Ovary (tissue), 7 donors: ENCODE data around the gene LASP1NB.
"Not testable (repeated sequence)": the region's sequence is repeated elsewhere in the genome, so short reads cannot be mapped to it uniquely, and the experiment has no call there.

Experiments used
- DNase-seq, 5 donors: peaks; one replicate each; pipeline ENCODE4 v3.0.0-alpha.2; 2019 to 2020
- H3K27ac ChIP-seq, 2 donors: fragments of 200-600 bp; one replicate each; pipeline versions ENCODE4 v1.5.1 to v1.8.0; 2019 to 2022
- H3K27me3 ChIP-seq: fragments of 200-600 bp; one replicate; pipeline ENCODE4 v1.8.0; 2022
- H3K36me3 ChIP-seq: fragments of 200-600 bp; sonication (generic); one replicate; pipeline ENCODE4 v1.5.1; 2019
- H3K4me1 ChIP-seq: one replicate; pipeline ENCODE4 v1.8.1; 2013; ENCODE audit warnings: mild to moderate bottlenecking, moderate library complexity; ENCODE audit not compliant: insufficient read depth
- H3K4me3 ChIP-seq: fragments of 200-600 bp; sonication (generic); one replicate; pipeline ENCODE4 v1.5.1; 2017
- H3K9me3 ChIP-seq, 2 donors: fragments of 200-600 bp in 1 of 2; sonication (generic) in 1 of 2; one replicate each; pipeline versions ENCODE4 v1.5.1 to v1.8.1; 2013 to 2019; ENCODE audit warnings: mild to moderate bottlenecking in 1 of 2, moderate library complexity in 1 of 2
- CTCF ChIP-seq, 3 donors: fragments of 450-650 bp in 2 of 3; fragments of 200-600 bp in 1 of 3; IDR thresholded peaks; one replicate each; pipeline versions ENCODE4 v1.5.1 to v1.8.0; 2016 to 2022; ENCODE audit warnings: antibody characterized with exemption in 3 of 3, mild to moderate bottlenecking in 1 of 3
- EP300 ChIP-seq: sonication (generic); formaldehyde crosslinking; IDR thresholded peaks from one replicate; pipeline ENCODE4 v1.6.1; 2017; ENCODE audit warnings: antibody characterized with exemption
- POLR2A ChIP-seq: fragments of 450-650 bp; IDR thresholded peaks from one replicate; pipeline ENCODE4 v1.6.1; 2017; ENCODE audit warnings: antibody characterized with exemption, mild to moderate bottlenecking, moderate library complexity
- WGBS, 3 donors: extraction: QIAGEN DNeasy Blood & Tissue Kit in 1 of 3; methylation state at CpG; one replicate each; pipeline versions ENCODE4 v1.1.5 to v1.1.7; 2013 to 2017; 5-methylcytosine and 5-hydroxymethylcytosine counted together
- intact Hi-C, 4 donors: fragments of 100-400 bp; cut with DNase I; formaldehyde crosslinking; loops; one replicate each; pipeline versions ENCODE4 v1.11.0 to v1.15.1; 2022 to 2023
- donor health status: DM: no; HTN: no; CAD: no; lungs with moderate emphysema.
- donor health status: DM: no; HTN: no; CAD: no.
- donor health status: Bipolar disorder and iron deficiency.
- donor health status: DM: no; HTN: no; CAD: no.
- donor health status: DM: yes; HTN: yes; CAD: no.

Gene LASP1NB

GRCh38 chr17:38947189-38947588 lies 21.8 kb downstream of the LASP1NB start:
- Histone ChIP-seq H3K9me3 (no peaks in the 10 kb centered on the region), H3K36me3 (no peaks in the 10 kb centered on the region), H3K4me3 (no peak overlapping the region), H3K27ac (no peak overlapping the region), H3K27me3 (no peaks in the 10 kb centered on the region), H3K4me1 (no peaks in the 10 kb centered on the region)
- no peak for DNase-seq
- 88 to 93% (median 88%) methylated on average over 2 of the region's 2 CpGs for WGBS, 3 donors
- intact Hi-C loops, result no loop called here
- no peak for TF ChIP-seq CTCF (IDR thresholded peaks at IDR 0.05)
- TF ChIP-seq POLR2A, result no peak
- no peak for TF ChIP-seq EP300

- DNase-seq, H3K9me3 ChIP-seq, intact Hi-C loops, H3K4me1 ChIP-seq, H3K4me3 ChIP-seq, H3K36me3 ChIP-seq, H3K27me3 ChIP-seq, H3K27ac ChIP-seq: not testable (repeated sequence)
- 88 to 91% (median 89%) methylated on average over 7 of the region's 7 CpGs for WGBS, 3 donors
Observed at GRCh38 chr17:38953800-38954199, 28.4 kb downstream of the LASP1NB start.

GRCh38 chr17:38958326-38958725 lies 32.9 kb downstream of the LASP1NB start:
- 2 to 6% (median 5%) methylated on average over 1 of the region's 1 CpG for WGBS, 3 donors
- Histone ChIP-seq H3K27ac (no peak overlapping the region), H3K4me3 (no peak overlapping the region), H3K9me3 (no peaks in the 10 kb centered on the region), H3K27me3 (no peaks in the 10 kb centered on the region), H3K36me3 (no peaks in the 10 kb centered on the region), H3K4me1 (no peaks in the 10 kb centered on the region)
- TF ChIP-seq POLR2A (no peak), EP300 (no peak), CTCF (IDR thresholded peaks at IDR 0.05) (no peak)
- intact Hi-C loops, result no loop called here
- no peak for DNase-seq

- H3K27ac ChIP-seq, result no peak overlapping the region
- intact Hi-C loops, result no loop called here
- H3K36me3 ChIP-seq, result no peaks in the 10 kb centered on the region
- no peak overlapping the region for H3K4me3 ChIP-seq
- no peak for TF ChIP-seq POLR2A
- TF ChIP-seq CTCF (IDR thresholded peaks at IDR 0.05), result no peak
- TF ChIP-seq EP300, result no peak
- no peak for DNase-seq
- no peaks in the 10 kb centered on the region for H3K4me1 ChIP-seq
- no peaks in the 10 kb centered on the region for H3K27me3 ChIP-seq
- H3K9me3 ChIP-seq, result no peaks in the 10 kb centered on the region
Observed at GRCh38 chr17:38958756-38959155, 33.3 kb downstream of the LASP1NB start.

GRCh38 chr17:38959508-38959907 lies 34.1 kb downstream of the LASP1NB start:
- Histone ChIP-seq H3K4me1 (no peaks in the 10 kb centered on the region), H3K27ac (no peak overlapping the region), H3K36me3 (no peaks in the 10 kb centered on the region), H3K4me3 (no peak overlapping the region), H3K9me3 (no peaks in the 10 kb centered on the region), H3K27me3 (no peaks in the 10 kb centered on the region)
- intact Hi-C loops, result no loop called here
- TF ChIP-seq EP300, result no peak
- TF ChIP-seq CTCF (IDR thresholded peaks at IDR 0.05), result no peak
- no peak for TF ChIP-seq POLR2A
- 67 to 78% (median 74%) methylated on average over 3 of the region's 3 CpGs for WGBS, 3 donors
- DNase-seq, result no peak
